ENCODE measurements around the gene ZNF407.

The ZNF407 gene, protein sequence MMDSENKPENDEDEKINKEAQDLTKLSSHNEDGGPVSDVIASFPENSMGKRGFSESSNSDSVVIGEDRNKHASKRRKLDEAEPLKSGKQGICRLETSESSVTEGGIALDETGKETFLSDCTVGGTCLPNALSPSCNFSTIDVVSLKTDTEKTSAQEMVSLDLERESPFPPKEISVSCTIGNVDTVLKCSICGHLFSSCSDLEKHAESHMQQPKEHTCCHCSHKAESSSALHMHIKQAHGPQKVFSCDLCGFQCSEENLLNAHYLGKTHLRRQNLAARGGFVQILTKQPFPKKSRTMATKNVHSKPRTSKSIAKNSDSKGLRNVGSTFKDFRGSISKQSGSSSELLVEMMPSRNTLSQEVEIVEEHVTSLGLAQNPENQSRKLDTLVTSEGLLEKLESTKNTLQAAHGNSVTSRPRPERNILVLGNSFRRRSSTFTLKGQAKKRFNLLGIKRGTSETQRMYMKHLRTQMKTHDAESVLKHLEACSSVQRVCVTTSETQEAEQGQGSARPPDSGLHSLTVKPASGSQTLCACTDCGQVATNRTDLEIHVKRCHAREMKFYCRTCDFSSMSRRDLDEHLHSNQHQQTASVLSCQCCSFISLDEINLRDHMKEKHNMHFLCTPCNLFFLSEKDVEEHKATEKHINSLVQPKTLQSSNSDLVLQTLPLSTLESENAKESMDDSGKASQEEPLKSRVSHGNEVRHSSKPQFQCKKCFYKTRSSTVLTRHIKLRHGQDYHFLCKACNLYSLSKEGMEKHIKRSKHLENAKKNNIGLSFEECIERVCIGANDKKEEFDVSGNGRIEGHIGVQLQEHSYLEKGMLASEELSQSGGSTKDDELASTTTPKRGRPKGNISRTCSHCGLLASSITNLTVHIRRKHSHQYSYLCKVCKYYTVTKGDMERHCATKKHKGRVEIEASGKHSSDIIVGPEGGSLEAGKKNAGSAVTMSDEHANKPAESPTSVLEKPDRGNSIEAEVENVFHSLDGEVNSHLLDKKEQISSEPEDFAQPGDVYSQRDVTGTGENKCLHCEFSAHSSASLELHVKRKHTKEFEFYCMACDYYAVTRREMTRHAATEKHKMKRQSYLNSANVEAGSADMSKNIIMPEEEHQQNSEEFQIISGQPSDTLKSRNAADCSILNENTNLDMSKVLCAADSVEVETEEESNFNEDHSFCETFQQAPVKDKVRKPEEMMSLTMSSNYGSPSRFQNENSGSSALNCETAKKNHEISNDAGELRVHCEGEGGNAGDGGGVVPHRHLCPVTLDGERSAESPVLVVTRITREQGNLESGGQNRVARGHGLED (N-terminal part only)

GRCh38 chr18:74597662-74598349 lies at the start of gene ZNF407:
ZNF407 (plus strand) TSS chr18:74597870; CDS start chr18:74631020, 33,150 bp downstream.
- TF ChIP-seq EZH2phosphoT487 (conservative IDR thresholded peaks at IDR 0.05; ENCODE audit: low read length): no peak
- peaks cover 63% of the 10 kb centered on the region for H3K79me2 ChIP-seq (ENCODE audit: insufficient read depth, low read length)

GRCh38 chr18:74549591-74550104 lies 48.0 kb upstream of the ZNF407 start:
- Histone ChIP-seq H3K9me2 (replicated peaks; ENCODE audit: insufficient read depth, low read length) (no peaks in the 10 kb centered on the region), H3K9ac (ENCODE audit: low read length) (no peak overlapping the region), H3F3A (ENCODE audit: insufficient read depth) (no peaks in the 10 kb centered on the region), H3K4me2 (ENCODE audit: low read depth, low read length, poor library complexity, severe bottlenecking) (no peak overlapping the region), H4K20me1 (ENCODE audit: low read depth, low read length) (no peaks in the 10 kb centered on the region), H3K4me3 (ENCODE audit: insufficient read depth, low read length, poor library complexity, severe bottlenecking) (no peak overlapping the region), H3K27me3 (ENCODE audit: low read length) (no peaks in the 10 kb centered on the region), H3K36me3 (ENCODE audit: low read length) (no peaks in the 10 kb centered on the region), H3K79me2 (ENCODE audit: insufficient read depth, low read length) (no peaks in the 10 kb centered on the region), H3K27ac (ENCODE audit: low read depth, low read length) (no peak overlapping the region), H2AFZ (ENCODE audit: low read depth, low read length, severe bottlenecking) (no peak overlapping the region), H3K9me3 (ENCODE audit: insufficient read depth, low read length) (peaks cover 14% of the 10 kb centered on the region; the same call in 1 of the 2 replicates)
- TF ChIP-seq, protein P1, sequence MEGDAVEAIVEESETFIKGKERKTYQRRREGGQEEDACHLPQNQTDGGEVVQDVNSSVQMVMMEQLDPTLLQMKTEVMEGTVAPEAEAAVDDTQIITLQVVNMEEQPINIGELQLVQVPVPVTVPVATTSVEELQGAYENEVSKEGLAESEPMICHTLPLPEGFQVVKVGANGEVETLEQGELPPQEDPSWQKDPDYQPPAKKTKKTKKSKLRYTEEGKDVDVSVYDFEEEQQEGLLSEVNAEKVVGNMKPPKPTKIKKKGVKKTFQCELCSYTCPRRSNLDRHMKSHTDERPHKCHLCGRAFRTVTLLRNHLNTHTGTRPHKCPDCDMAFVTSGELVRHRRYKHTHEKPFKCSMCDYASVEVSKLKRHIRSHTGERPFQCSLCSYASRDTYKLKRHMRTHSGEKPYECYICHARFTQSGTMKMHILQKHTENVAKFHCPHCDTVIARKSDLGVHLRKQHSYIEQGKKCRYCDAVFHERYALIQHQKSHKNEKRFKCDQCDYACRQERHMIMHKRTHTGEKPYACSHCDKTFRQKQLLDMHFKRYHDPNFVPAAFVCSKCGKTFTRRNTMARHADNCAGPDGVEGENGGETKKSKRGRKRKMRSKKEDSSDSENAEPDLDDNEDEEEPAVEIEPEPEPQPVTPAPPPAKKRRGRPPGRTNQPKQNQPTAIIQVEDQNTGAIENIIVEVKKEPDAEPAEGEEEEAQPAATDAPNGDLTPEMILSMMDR (IDR thresholded peaks at IDR 0.05; ENCODE audit: insufficient read depth, low read length, poor library complexity, severe bottlenecking): no peak
- TF ChIP-seq EZH2phosphoT487 (conservative IDR thresholded peaks at IDR 0.05; ENCODE audit: low read length): no peak

More at GRCh38 chr18:74597662-74598349, at the start of gene ZNF407:
- H3K9me2 ChIP-seq (replicated peaks; ENCODE audit: insufficient read depth, low read length): no peaks in the 10 kb centered on the region
- H3K4me2 ChIP-seq (ENCODE audit: low read depth, low read length, poor library complexity, severe bottlenecking): peak within 1 kb of the TSS; percentile 84
- no peaks in the 10 kb centered on the region for H3K27me3 ChIP-seq (ENCODE audit: low read length)
- H3F3A ChIP-seq (ENCODE audit: insufficient read depth): 0 out of 2 replicates have a peak, but pooled peaks cover 6% of the 10 kb centered on the region
- 0 out of 2 replicates have a peak, but pooled peaks cover 3% of the 10 kb centered on the region for H3K36me3 ChIP-seq (ENCODE audit: low read length)
- H3K27ac ChIP-seq (ENCODE audit: low read depth, low read length): peak within 1 kb of the TSS; percentile 91
- H3K9me3 ChIP-seq (ENCODE audit: insufficient read depth, low read length): no peaks in the 10 kb centered on the region
- H3K9ac ChIP-seq (ENCODE audit: low read length): peak within 1 kb of the TSS; percentile 82
- no peaks in the 10 kb centered on the region for H4K20me1 ChIP-seq (ENCODE audit: low read depth, low read length)
- peak within 1 kb of the TSS; percentile 95 for H2AFZ ChIP-seq (ENCODE audit: low read depth, low read length, severe bottlenecking)
- H3K4me3 ChIP-seq (ENCODE audit: insufficient read depth, low read length, poor library complexity, severe bottlenecking): peak within 1 kb of the TSS; percentile 88

- Histone ChIP-seq H4K20me1 (ENCODE audit: low read depth, low read length) (no peaks in the 10 kb centered on the region), H3K27me3 (ENCODE audit: low read length) (no peaks in the 10 kb centered on the region), H3K4me3 (ENCODE audit: insufficient read depth, low read length, poor library complexity, severe bottlenecking) (no peak overlapping the region), H3K9me3 (ENCODE audit: insufficient read depth, low read length) (peaks cover 14% of the 10 kb centered on the region; the same call in 1 of the 2 replicates), H3K27ac (ENCODE audit: low read depth, low read length) (no peak overlapping the region), H3K9ac (ENCODE audit: low read length) (no peak overlapping the region), H3F3A (ENCODE audit: insufficient read depth) (no peaks in the 10 kb centered on the region), H3K79me2 (ENCODE audit: insufficient read depth, low read length) (no peaks in the 10 kb centered on the region), H3K9me2 (replicated peaks; ENCODE audit: insufficient read depth, low read length) (no peaks in the 10 kb centered on the region), H3K4me2 (ENCODE audit: low read depth, low read length, poor library complexity, severe bottlenecking) (no peak overlapping the region), H2AFZ (ENCODE audit: low read depth, low read length, severe bottlenecking) (no peak overlapping the region), H3K36me3 (ENCODE audit: low read length) (no peaks in the 10 kb centered on the region)
- TF ChIP-seq EZH2phosphoT487 (conservative IDR thresholded peaks at IDR 0.05; ENCODE audit: low read length): no peak
- TF ChIP-seq, protein P1 (IDR thresholded peaks at IDR 0.05; ENCODE audit: insufficient read depth, low read length, poor library complexity, severe bottlenecking): no peak
Observed at GRCh38 chr18:74550886-74551285, 46.8 kb upstream of the ZNF407 start.
